GM12878 (cell line): ENCODE data around the gene PRTN3. TPM values are rescaled to one million over a fixed set of nuclear protein-coding genes. Genes with fewer than 3 reads are reported as not detected.

Source experiments
- ATAC-seq: fragments of 200-7000 bp; cut with Tn5 transposase; 3 replicates; pipeline ENCODE4 v1.9.1; 2020; ENCODE audit warnings: mild to moderate bottlenecking, moderate library complexity
- BruUV-seq: library from RNA; stranded (reverse); fragments of 400-500 nt; replicated peaks from 2 replicates; lab custom pipeline; 2021; lab: Mats Ljungman, UMichigan
- CTCF ChIA-PET: fragments of 300-600 bp; sonication (Branson Sonifier 250); formaldehyde crosslinking; extraction: SDS; loops from one replicate; lab custom pipeline; 2021; ENCODE audit warnings: inconsistent platforms; lab: Yijun Ruan, JAX
- POLR2A ChIA-PET: fragments of 350-600 bp; formaldehyde crosslinking; extraction: SDS; loops from one replicate; lab custom pipeline; 2021; ENCODE audit warnings: inconsistent platforms; lab: Charles Lee
- RAD21 ChIA-PET: fragments of 300-600 bp; sonication (Branson Sonifier 250); formaldehyde crosslinking; loops from one replicate; lab custom pipeline; 2023; ENCODE audit warnings: antibody characterized with exemption; ENCODE audit not compliant: unreplicated experiment; lab: Charles Lee
- SMC1A ChIA-PET: fragments of 300-600 bp; sonication (Branson Sonifier 250); formaldehyde crosslinking; loops from one replicate; lab custom pipeline; 2023; ENCODE audit not compliant: unreplicated experiment, uncharacterized antibody; lab: Charles Lee
- DNase-seq: peaks from one replicate; pipeline ENCODE4 v3.0.0-alpha.2; 2011; ENCODE audit warnings: low read depth, low spot score
- FAIRE-seq: peaks from 3 replicates; lab custom pipeline; 2011; peaks lifted over from hg19 to GRCh38; lab: Jason Lieb, UNC
- H2AFZ ChIP-seq: 2 replicates; pipeline ENCODE4 v1.6.0; 2011; ENCODE audit warnings: low read depth, low read length, control low read depth; ENCODE audit not compliant: control insufficient read depth
- H3K27ac ChIP-seq: 2 replicates; pipeline ENCODE4 v1.5.1; 2011; ENCODE audit warnings: control low read depth; ENCODE audit not compliant: control insufficient read depth, insufficient read depth
- H3K27me3 ChIP-seq, 2 experiments: replicated peaks in 1 of 2; 2 replicates each; pipeline versions ENCODE4 v1.6.0 to v1.6.1; 2011; ENCODE audit warnings: low read length in 1 of 2; ENCODE audit not compliant: control insufficient read depth in 2 of 2, insufficient read depth in 2 of 2
- H3K36me3 ChIP-seq, 2 experiments: 2 replicates each; pipeline ENCODE4 v1.5.1; 2011; ENCODE audit warnings: low read length in 1 of 2; ENCODE audit not compliant: control insufficient read depth in 2 of 2, insufficient read depth in 2 of 2
- H3K4me1 ChIP-seq: 2 replicates; pipeline ENCODE4 v1.6.1; 2011; ENCODE audit warnings: mild to moderate bottlenecking, low read length, moderate library complexity, mixed read lengths; ENCODE audit not compliant: control insufficient read depth, insufficient read depth
- H3K4me2 ChIP-seq: 2 replicates; pipeline ENCODE4 v1.6.0; 2011; ENCODE audit warnings: control low read depth; ENCODE audit not compliant: control insufficient read depth, insufficient read depth
- H3K4me3 ChIP-seq: fragments of 200-600 bp; sonication (generic); 2 replicates; pipeline ENCODE4 v1.5.1; 2016
- H3K79me2 ChIP-seq: 2 replicates; pipeline ENCODE4 v1.6.0; 2011; ENCODE audit warnings: low read length; ENCODE audit not compliant: control insufficient read depth, insufficient read depth
- H3K9ac ChIP-seq: 2 replicates; pipeline ENCODE4 v1.8.0; 2011; ENCODE audit warnings: low read length, control low read depth, mixed read lengths; ENCODE audit not compliant: control insufficient read depth, insufficient read depth
- H3K9me3 ChIP-seq: replicated peaks from 3 replicates; pipeline ENCODE4 v1.5.1; 2011; ENCODE audit warnings: mild to moderate bottlenecking, low read length; ENCODE audit not compliant: control insufficient read depth, insufficient read depth
- H4K20me1 ChIP-seq: 2 replicates; pipeline ENCODE4 v1.6.0; 2011; ENCODE audit not compliant: control insufficient read depth, insufficient read depth
- FOXK2 ChIP-seq: fragments of 450-650 bp; IDR thresholded peaks from 2 replicates; pipeline ENCODE4 v1.6.1; 2017; ENCODE audit warnings: mild to moderate bottlenecking, moderate library complexity
- POLR2AphosphoS5 ChIP-seq: IDR thresholded peaks from 2 replicates; pipeline ENCODE4 v1.6.1; 2011; ENCODE audit warnings: mild to moderate bottlenecking, low read length, inconsistent platforms
- ZBTB33 ChIP-seq: fragments of 450-650 bp; IDR thresholded peaks from 2 replicates; pipeline ENCODE4 v1.6.1; 2017; ENCODE audit warnings: mild to moderate bottlenecking
- WGBS: methylation state at CpG from one replicate; pipeline ENCODE4 v1.1.6; 2016; ENCODE audit warnings: low lambda C conversion rate; ENCODE audit not compliant: insufficient replicate concordance, insufficient coverage; ENCODE audit errors: missing lambda C conversion rate; 5-methylcytosine and 5-hydroxymethylcytosine counted together
- in situ Hi-C: fragments of 300-500 bp; cut with MboI; formaldehyde crosslinking; loops from 9 replicates; pipeline ENCODE4 v1.14.3; 2018; ENCODE audit warnings: mixed read lengths
- intact Hi-C: fragments of 100-400 bp; cut with micrococcal nuclease; formaldehyde crosslinking; loops from one replicate; pipeline ENCODE4 v1.14.2; 2022; ENCODE audit not compliant: unreplicated experiment
- polyA plus RNA-seq, 11 experiments: library from polyadenylated mRNA; depleted of rRNA in 4 of 11; unstranded in 6 of 11; stranded (reverse) in 5 of 11; fragments of >200 nt; fragmentation: Nextera tagmentation in 4 of 11; fragmentation: Illumina TruSeq in 1 of 11; extraction: Ambion mirVana in 4 of 11; extraction: Trizol in 1 of 11; gene quantifications; 1 replicate in 1 of 11; 2 replicates in 10 of 11; pipeline versions ENCODE4 v1.2.1 to v1.2.3, GENCODE V29; 2011 to 2016; ENCODE audit warnings: inconsistent platforms in 2 of 11, missing spikeins in 2 of 11, low read depth in 1 of 11
- total RNA-seq, 4 experiments: library from RNA; depleted of rRNA in 3 of 4; stranded (reverse); fragments of >200 nt in 3 of 4; fragmentation: Illumina TruSeq in 1 of 4; extraction: Trizol in 1 of 4; gene quantifications; 2 replicates each; pipeline versions ENCODE4 v1.2.1 to v1.2.3, GENCODE V29; 2013 to 2021

The PRTN3 gene
- total and polyA plus RNA-seq, 10 of the 15 experiments (the other 5 are each of a cell fraction or from before 2014, with no cell fraction given): 0.08 TPM; not detected in 9

GRCh38 chr19:810077-810855, 30.5 kb upstream of the PRTN3 start:
- Histone ChIP-seq H3K79me2 (peaks cover 6% of the 10 kb centered on the region), H4K20me1 (no peaks in the 10 kb centered on the region; the same call in 1 of the 2 replicates), H3K9ac (no peak overlapping the region), H3K4me1 (no peaks in the 10 kb centered on the region), H3K4me2 (no peak overlapping the region), H3K36me3 (peaks cover 33 to 43% of the 10 kb centered on the region in 2 experiments; a peak in 3 of 4 replicates), H2AFZ (no peak overlapping the region), H3K27ac (no peak overlapping the region), H3K4me3 (no peak overlapping the region), H3K27me3 (no peaks in the 10 kb centered on the region), H3K9me3 (no peaks in the 10 kb centered on the region; the same call in 2 of the 3 replicates)
- FAIRE-seq (no peak), DNase-seq (no peak), ATAC-seq (no peak)
- ChIA-PET RAD21 (no interaction called here), SMC1A (no interaction called here), POLR2A (interaction anchor here (0.6 kb wide), 1 partner anchor 547 kb away, joined by 3 read pairs; no protein-coding TSS in a partner anchor), CTCF (no interaction called here)
- intact Hi-C loops: no loop called here
- in situ Hi-C loops: no loop called here
- 97% methylated on average over 30 of the region's 30 CpGs for WGBS
- peak; percentile 67; the same call in 1 of the 2 replicates for TF ChIP-seq POLR2AphosphoS5
- TF ChIP-seq FOXK2: no peak
- TF ChIP-seq ZBTB33: peak; percentile 18; the same call in 1 of the 2 replicates
- no TSS peak for BruUV-seq
